GM12865 (cell line): ENCODE measurements around the gene CRX.

Source experiments
- DNase-seq: peaks from one replicate; pipeline ENCODE4 v3.0.0; 2010; ENCODE audit warnings: low read depth
- H3K4me3 ChIP-seq: 2 replicates; pipeline ENCODE4 v1.5.1; 2011; ENCODE audit warnings: mild to moderate bottlenecking, low read depth, low read length, control low read depth
- CTCF ChIP-seq: IDR thresholded peaks from 2 replicates; pipeline ENCODE4 v1.5.1; 2011; ENCODE audit warnings: low read length, control low read depth, low read depth, inconsistent platforms; ENCODE audit not compliant: insufficient read depth; ENCODE audit errors: missing control alignments

CRX gene

GRCh38 chr19:47885067-47885463, 63.3 kb downstream of the CRX start:
- TF ChIP-seq CTCF, result no peak
- no peak overlapping the region for H3K4me3 ChIP-seq
- no peak for DNase-seq

GRCh38 chr19:47886010-47886559, 64.3 kb downstream of the CRX start, which contains the start of gene SULT2A1:
Gene SULT2A1 (minus strand): TSS chr19:47886315. CDS start chr19:47886257, 58 bp downstream.
- H3K4me3 ChIP-seq, result no peak within 1 kb of the TSS
- TF ChIP-seq CTCF, result no peak
- DNase-seq, result no peak

DNA sequence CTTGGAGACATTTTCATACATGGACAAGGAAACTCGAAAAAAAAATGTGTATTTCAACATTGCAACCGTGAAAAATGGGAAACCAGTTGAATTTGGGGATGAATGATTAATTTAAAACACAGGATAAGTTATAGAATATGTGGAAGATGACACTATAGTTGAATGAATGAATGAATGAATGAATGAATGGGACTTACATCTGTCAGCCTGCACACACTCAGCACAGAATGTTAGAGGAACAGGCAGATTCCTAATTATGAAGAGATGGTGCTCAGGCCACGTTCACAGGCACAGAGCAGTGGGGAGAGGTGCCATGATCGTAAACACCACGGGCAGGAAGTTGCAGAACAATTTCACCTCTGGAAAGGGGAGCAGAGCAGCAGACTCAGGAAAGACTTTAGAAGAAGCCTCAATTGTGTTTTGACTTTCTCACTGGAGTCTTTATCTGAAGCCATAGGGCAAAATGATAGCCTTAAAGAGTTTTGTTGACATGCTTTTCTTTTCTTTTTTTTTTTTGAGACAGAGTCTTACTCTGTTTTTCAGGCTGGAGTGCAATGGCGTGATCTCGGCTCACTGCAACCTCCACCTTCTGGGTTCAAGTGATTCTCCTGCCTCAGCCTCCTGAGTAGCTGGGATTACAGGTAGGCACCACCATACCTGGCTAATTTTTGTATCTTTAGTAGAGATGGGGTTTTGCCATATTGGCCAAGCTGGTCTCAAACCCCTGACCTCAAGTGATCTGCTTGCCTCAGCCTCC, 69.3 kb downstream of the CRX start:
- DNase-seq, result no peak
- no peak for TF ChIP-seq CTCF
- no peak overlapping the region for H3K4me3 ChIP-seq

GRCh38 chr19:47891622-47891922, 69.8 kb downstream of the CRX start:
- DNase-seq, result no peak
- no peak for TF ChIP-seq CTCF
- H3K4me3 ChIP-seq, result no peak overlapping the region

- H3K4me3 ChIP-seq, result no peak overlapping the region
- DNase-seq, result no peak
- TF ChIP-seq CTCF, result no peak
Observed at GRCh38 chr19:47891923-47892666, 70.4 kb downstream of the CRX start.
